ENCODE results near the gene NOP16.

The NOP16 gene

DNA sequence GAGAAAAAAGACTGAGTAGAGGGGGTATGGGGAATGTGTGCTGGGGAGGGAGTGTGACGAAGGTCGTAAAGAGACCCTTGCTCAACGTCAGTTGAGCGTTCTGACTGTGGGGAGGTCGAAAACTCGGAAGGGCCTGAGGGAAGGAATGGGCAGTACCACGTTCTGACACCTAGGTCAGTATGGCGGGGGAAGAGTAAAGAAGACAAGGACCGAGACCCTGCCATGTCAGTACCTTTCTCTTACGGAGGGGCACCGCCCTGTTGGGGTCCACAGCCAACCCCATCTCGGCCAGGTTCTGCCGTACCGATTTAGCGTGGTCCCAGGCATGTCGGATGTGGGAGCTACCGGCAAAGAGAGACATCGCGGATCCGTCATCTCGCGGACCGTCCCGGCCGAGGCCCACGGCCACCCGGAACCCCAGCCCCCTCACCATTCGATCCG, 375 bp downstream of the NOP16 start:
- peak; percentile 32 for DNase-seq
- no peaks in the 10 kb centered on the region for H3K27me3 Mint-ChIP-seq (ENCODE audit: low read depth, poor library complexity)
- no peaks in the 10 kb centered on the region for H3K9me3 Mint-ChIP-seq
- peaks cover 31% of the 10 kb centered on the region for H3K36me3 Mint-ChIP-seq (ENCODE audit: low read depth)
- peak overlapping the region; percentile 100 for H3K27ac Mint-ChIP-seq
- TF ChIP-seq, protein P1, sequence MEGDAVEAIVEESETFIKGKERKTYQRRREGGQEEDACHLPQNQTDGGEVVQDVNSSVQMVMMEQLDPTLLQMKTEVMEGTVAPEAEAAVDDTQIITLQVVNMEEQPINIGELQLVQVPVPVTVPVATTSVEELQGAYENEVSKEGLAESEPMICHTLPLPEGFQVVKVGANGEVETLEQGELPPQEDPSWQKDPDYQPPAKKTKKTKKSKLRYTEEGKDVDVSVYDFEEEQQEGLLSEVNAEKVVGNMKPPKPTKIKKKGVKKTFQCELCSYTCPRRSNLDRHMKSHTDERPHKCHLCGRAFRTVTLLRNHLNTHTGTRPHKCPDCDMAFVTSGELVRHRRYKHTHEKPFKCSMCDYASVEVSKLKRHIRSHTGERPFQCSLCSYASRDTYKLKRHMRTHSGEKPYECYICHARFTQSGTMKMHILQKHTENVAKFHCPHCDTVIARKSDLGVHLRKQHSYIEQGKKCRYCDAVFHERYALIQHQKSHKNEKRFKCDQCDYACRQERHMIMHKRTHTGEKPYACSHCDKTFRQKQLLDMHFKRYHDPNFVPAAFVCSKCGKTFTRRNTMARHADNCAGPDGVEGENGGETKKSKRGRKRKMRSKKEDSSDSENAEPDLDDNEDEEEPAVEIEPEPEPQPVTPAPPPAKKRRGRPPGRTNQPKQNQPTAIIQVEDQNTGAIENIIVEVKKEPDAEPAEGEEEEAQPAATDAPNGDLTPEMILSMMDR (IDR thresholded peaks at IDR 0.05): no peak
- peaks cover 27% of the 10 kb centered on the region for H3K4me1 Mint-ChIP-seq
- H3K4me3 Mint-ChIP-seq: peak overlapping the region; percentile 100

- peaks cover 27% of the 10 kb centered on the region for H3K4me1 Mint-ChIP-seq
- peak overlapping the region; percentile 93 for H3K27ac Mint-ChIP-seq
- H3K36me3 Mint-ChIP-seq (ENCODE audit: low read depth): peaks cover 33% of the 10 kb centered on the region
- peak overlapping the region; percentile 100 for H3K4me3 Mint-ChIP-seq
- no peaks in the 10 kb centered on the region for H3K27me3 Mint-ChIP-seq (ENCODE audit: low read depth, poor library complexity)
- TF ChIP-seq, protein P1 (IDR thresholded peaks at IDR 0.05): no peak
- DNase-seq: no peak
- H3K9me3 Mint-ChIP-seq: no peaks in the 10 kb centered on the region
Observed at GRCh38 chr5:176387384-176387925, 943 bp downstream of the NOP16 start.

DNA sequence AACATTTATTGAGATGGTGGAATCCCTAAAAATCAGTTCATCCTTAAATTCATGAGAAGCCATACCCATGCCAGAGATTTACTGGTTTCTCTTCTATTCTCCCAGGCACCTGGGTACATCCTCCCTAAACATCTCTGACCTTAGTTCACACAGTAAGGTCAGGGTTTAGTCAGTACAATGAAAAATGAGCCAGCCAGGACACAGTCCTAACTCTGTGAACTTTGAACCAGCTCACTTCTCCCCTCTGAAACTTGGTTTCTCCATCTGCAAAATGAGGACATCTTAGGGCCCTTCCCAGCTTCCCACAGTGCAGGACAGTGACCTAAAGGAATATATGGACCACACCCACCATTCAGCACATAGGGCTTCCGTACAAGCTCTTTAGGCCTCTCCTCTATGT, 1.9 kb downstream of the NOP16 start:
- Mint-ChIP-seq H3K36me3 (ENCODE audit: low read depth) (peaks cover 34% of the 10 kb centered on the region), H3K27me3 (ENCODE audit: low read depth, poor library complexity) (no peaks in the 10 kb centered on the region), H3K9me3 (no peaks in the 10 kb centered on the region), H3K4me1 (peaks cover 27% of the 10 kb centered on the region), H3K27ac (no peak overlapping the region), H3K4me3 (peak overlapping the region; percentile 100)
- no peak for DNase-seq
- TF ChIP-seq, protein P1 (IDR thresholded peaks at IDR 0.05): no peak

GRCh38 chr5:176384991-176385390, 3.4 kb downstream of the NOP16 start:
- no peaks in the 10 kb centered on the region for H3K9me3 Mint-ChIP-seq
- peak overlapping the region; percentile 14 for H3K27ac Mint-ChIP-seq
- peaks cover 40% of the 10 kb centered on the region for H3K36me3 Mint-ChIP-seq (ENCODE audit: low read depth)
- peaks cover 27% of the 10 kb centered on the region for H3K4me1 Mint-ChIP-seq
- no peak for DNase-seq
- TF ChIP-seq, protein P1 (IDR thresholded peaks at IDR 0.05): no peak
- no peaks in the 10 kb centered on the region for H3K27me3 Mint-ChIP-seq (ENCODE audit: low read depth, poor library complexity)
- no peak overlapping the region for H3K4me3 Mint-ChIP-seq

DNA sequence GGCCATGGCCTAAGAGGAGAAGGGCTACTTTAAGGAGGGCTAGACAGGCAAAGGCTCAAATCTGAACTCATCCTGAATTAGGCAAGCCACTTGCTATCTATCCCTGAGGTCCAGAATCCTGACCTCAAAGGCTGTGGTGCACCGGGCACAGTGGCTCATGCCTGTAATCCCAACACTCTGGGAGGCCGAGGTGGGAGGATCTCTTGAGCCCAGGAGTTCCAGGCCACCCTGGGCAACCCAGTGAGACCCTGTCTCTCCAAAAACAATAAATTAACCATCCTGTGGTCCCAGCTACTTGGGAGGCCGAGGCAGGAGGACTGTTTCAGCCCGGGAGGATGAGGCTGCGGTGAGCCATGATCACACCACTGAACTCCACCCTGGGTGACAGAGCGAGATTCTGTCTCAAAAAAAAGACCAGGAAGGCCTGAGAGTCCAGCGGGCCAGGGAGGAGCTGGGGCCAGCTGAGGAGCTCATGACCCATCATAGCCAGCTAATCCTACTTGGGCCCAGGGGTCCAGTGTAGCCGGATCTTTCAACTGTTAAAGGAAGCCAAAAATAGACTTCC, 4.0 kb downstream of the NOP16 start:
- H3K4me3 Mint-ChIP-seq: no peak overlapping the region
- TF ChIP-seq, protein P1 (IDR thresholded peaks at IDR 0.05): no peak
- H3K27ac Mint-ChIP-seq: peak overlapping the region; percentile 14
- DNase-seq: no peak
- H3K36me3 Mint-ChIP-seq (ENCODE audit: low read depth): peaks cover 45% of the 10 kb centered on the region
- peaks cover 23% of the 10 kb centered on the region for H3K4me1 Mint-ChIP-seq
- H3K9me3 Mint-ChIP-seq: no peaks in the 10 kb centered on the region
- no peaks in the 10 kb centered on the region for H3K27me3 Mint-ChIP-seq (ENCODE audit: low read depth, poor library complexity)

DNA sequence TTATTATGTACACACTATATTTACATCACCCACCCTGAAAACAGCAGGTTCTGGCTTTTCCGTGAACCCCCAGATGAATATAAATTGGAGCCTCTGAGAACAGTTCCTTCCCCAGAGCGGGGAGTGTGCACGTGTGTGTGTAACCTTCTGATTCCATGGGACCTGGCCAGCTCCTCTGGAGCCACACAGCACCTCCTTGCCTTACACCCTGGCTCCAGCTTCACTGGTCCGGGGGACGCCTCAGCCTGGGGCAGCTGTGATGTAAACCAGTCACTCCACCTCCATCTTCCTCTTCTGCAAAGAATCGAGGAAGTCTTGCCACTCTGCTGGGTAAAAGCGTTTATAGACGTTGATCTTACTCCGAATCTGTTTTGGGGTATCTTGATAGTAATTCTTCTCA, 4.4 kb downstream of the NOP16 start:
- peaks cover 21% of the 10 kb centered on the region for H3K4me1 Mint-ChIP-seq
- TF ChIP-seq, protein P1 (IDR thresholded peaks at IDR 0.05): no peak
- no peak overlapping the region for H3K27ac Mint-ChIP-seq

More for the DNA sequence above, 4.4 kb downstream of the NOP16 start:
- no peak for DNase-seq
- Mint-ChIP-seq H3K9me3 (no peaks in the 10 kb centered on the region), H3K27me3 (ENCODE audit: low read depth, poor library complexity) (no peaks in the 10 kb centered on the region), H3K36me3 (ENCODE audit: low read depth) (peaks cover 49% of the 10 kb centered on the region), H3K4me3 (no peak overlapping the region)
